HG03025 (cell line): ENCODE data around the gene RPS19.
"Not testable (repeated sequence)": the region's sequence is repeated elsewhere in the genome, so short reads cannot be mapped to it uniquely, and the experiment has no call there.

Source experiments
- ATAC-seq: cut with Tn5 transposase; IDR thresholded peaks from one replicate; pipeline ENCODE4 v1.9.1; 2021; ENCODE audit warnings: mild to moderate bottlenecking, moderate library complexity; ENCODE audit not compliant: unreplicated experiment, low FRiP score

The RPS19 gene

GRCh38 chr19:41859213-41859617 lies 840 bp upstream of the RPS19 start:
- ATAC-seq: no peak

- no peak for ATAC-seq
Measured at GRCh38 chr19:41860419-41861115, 512 bp downstream of the RPS19 start.

- no peak for ATAC-seq
Measured at GRCh38 chr19:41861116-41861768, 1.2 kb downstream of the RPS19 start.

GRCh38 chr19:41861846-41862245 lies 1.8 kb downstream of the RPS19 start:
- no peak for ATAC-seq

- ATAC-seq: no peak
Measured at GRCh38 chr19:41862445-41862986, 2.5 kb downstream of the RPS19 start.

- no peak for ATAC-seq
Measured at GRCh38 chr19:41863209-41863931, 3.3 kb downstream of the RPS19 start.

GRCh38 chr19:41864374-41864773 lies 4.3 kb downstream of the RPS19 start:
- ATAC-seq: no peak

- ATAC-seq: no peak
Measured at GRCh38 chr19:41866284-41866683, 6.2 kb downstream of the RPS19 start.

GRCh38 chr19:41868120-41868988 lies 8.3 kb downstream of the RPS19 start:
- no peak for ATAC-seq

- ATAC-seq: no peak
Measured at GRCh38 chr19:41868989-41869300, 8.9 kb downstream of the RPS19 start.

- ATAC-seq: no peak
Measured at GRCh38 chr19:41869374-41869955, 9.4 kb downstream of the RPS19 start.

GRCh38 chr19:41870401-41870873 lies 10.4 kb downstream of the RPS19 start:
- ATAC-seq: no peak

- ATAC-seq: no peak
Measured at GRCh38 chr19:41871573-41872383, 11.7 kb downstream of the RPS19 start.

- no peak for ATAC-seq
Measured at GRCh38 chr19:41872384-41872774, 12.3 kb downstream of the RPS19 start.

GRCh38 chr19:41872775-41873647 lies 13.0 kb downstream of the RPS19 start:
- no peak for ATAC-seq

- ATAC-seq: not testable (repeated sequence)
Measured at GRCh38 chr19:41875973-41876372, 15.9 kb downstream of the RPS19 start.

GRCh38 chr19:41876847-41877832 lies 17.1 kb downstream of the RPS19 start, which contains the start of gene CD79A:
Gene CD79A (plus strand): TSS chr19:41877279. CDS start chr19:41877305, 26 bp downstream.
- no peak for ATAC-seq
